Measurements from ENCODE around the gene CCRL2.

The CCRL2 gene

GRCh38 chr3:46448721-46449120 is 41.7 kb downstream of the CCRL2 start:
- TF ChIP-seq CTCF (IDR thresholded peaks at IDR 0.05; ENCODE audit: insufficient read depth, missing control alignments): no peak
- DNase-seq (ENCODE audit: insufficient read length, low spot score): no peak
- no peak for FAIRE-seq

GRCh38 chr3:46449755-46450552 is 42.9 kb downstream of the CCRL2 start:
- peak; percentile 31 for TF ChIP-seq CTCF (IDR thresholded peaks at IDR 0.05; ENCODE audit: insufficient read depth, missing control alignments)
- FAIRE-seq (no peak), DNase-seq (ENCODE audit: insufficient read length, low spot score) (no peak)

GRCh38 chr3:46453526-46454208 is 46.6 kb downstream of the CCRL2 start:
- DNase-seq (ENCODE audit: insufficient read length, low spot score) (no peak), FAIRE-seq (no peak)
- no peak for TF ChIP-seq CTCF (IDR thresholded peaks at IDR 0.05; ENCODE audit: insufficient read depth, missing control alignments)

GRCh38 chr3:46454209-46454595 is 47.1 kb downstream of the CCRL2 start:
- no peak for TF ChIP-seq CTCF (IDR thresholded peaks at IDR 0.05; ENCODE audit: insufficient read depth, missing control alignments)
- DNase-seq (ENCODE audit: insufficient read length, low spot score) (no peak), FAIRE-seq (no peak)

GRCh38 chr3:46454606-46455005 is 47.5 kb downstream of the CCRL2 start:
- no peak for TF ChIP-seq CTCF (IDR thresholded peaks at IDR 0.05; ENCODE audit: insufficient read depth, missing control alignments)
- DNase-seq (ENCODE audit: insufficient read length, low spot score) (no peak), FAIRE-seq (no peak)

GRCh38 chr3:46455231-46456115 is 48.4 kb downstream of the CCRL2 start:
- DNase-seq (ENCODE audit: insufficient read length, low spot score) (no peak), FAIRE-seq (no peak)
- no peak for TF ChIP-seq CTCF (IDR thresholded peaks at IDR 0.05; ENCODE audit: insufficient read depth, missing control alignments)

Data from D721Med (cell line).